ELR (cell line): Measurements from ENCODE around the gene RASL10A.

ENCODE experiments used
- DNase-seq: peaks from one replicate; pipeline ENCODE4 v3.0.0-alpha.2; 2015; ENCODE audit warnings: low read depth

The RASL10A gene

DNA sequence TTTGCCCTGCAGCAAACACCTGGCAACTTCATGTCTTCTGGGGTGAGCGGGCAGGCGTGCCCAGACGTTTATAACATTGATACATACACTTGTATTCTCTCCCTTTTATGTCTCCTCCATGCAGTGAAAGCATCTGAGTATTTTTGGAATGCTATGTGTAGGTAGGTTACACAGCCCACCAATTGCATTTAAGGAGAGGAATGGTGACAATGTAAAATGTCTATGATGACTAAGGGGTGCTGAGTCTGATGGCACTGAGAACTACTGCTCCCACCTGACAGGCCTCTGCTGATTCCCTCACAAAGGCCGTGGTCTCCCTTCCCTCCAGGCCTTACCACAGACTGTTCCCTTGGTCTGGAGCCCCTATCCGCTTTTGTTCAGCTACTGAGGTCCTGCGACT, 22.9 kb upstream of the RASL10A start:
- DNase-seq, result no peak

DNA sequence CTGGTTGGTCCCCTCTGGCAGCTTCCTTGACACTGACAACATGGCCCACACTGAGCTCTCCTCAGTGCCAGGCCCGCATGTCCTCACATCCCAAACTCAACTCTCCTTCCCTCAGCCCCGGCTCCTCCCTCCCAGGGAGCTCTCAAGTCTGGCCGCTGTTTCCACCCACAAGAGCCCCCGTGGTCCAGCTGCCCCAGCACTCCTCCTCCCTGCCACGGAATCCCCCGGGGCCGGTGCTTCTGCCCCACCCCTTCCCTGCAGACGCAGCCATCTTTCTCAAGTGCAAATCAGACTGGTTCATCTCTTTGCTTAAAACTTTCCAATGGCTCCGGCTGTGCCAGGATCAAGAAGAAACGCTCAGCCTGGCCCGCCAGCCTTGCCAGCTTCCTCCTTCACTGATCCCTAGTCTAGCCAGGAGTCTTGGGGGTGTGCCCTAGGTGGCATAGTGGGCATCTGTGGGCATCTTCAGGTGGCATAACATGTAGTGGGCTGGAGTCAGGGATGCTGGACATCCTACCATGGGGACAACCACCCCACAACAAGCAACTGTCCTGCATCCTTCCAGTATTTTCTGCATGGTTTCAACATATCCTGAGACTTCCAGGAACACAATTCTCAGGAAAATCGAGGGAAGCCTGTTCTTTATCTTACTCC, 22.3 kb upstream of the RASL10A start:
- no peak for DNase-seq

DNA sequence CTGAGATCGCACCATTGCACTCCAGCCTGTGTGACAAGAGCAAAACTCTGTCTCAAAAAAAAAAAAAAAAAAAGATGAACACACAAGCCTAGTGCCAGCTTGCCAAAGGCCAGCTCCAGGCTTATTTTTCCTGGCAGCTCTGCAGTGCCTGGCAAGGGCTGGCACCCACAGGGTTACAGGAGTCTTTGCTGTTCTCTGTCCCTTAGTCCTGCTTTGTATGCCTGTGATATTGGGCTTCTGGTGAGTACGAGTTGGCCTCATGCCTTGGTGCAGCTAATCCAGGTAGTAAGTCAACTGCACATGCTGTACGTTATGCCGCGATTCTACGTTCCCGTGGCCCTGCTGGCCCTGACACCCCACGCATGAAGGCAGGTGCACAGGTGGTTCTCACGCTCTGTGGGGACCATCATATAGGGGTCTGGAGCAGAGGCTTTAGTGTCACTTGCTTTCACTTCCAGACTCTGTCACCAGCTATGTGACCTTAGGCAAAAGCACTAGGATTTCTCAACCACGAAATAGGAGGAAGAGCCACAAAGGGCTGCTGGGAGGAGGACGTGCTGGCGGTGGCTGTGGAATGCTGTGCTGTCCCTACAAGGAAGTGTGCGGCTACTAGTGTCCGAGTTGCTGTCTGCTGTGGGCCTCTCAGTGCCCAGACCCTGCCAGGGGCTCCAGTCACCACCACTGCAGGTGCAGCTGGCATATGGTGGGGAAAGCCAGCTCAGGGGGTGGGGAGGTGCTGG, 21.4 kb upstream of the RASL10A start:
- DNase-seq, result no peak

DNA sequence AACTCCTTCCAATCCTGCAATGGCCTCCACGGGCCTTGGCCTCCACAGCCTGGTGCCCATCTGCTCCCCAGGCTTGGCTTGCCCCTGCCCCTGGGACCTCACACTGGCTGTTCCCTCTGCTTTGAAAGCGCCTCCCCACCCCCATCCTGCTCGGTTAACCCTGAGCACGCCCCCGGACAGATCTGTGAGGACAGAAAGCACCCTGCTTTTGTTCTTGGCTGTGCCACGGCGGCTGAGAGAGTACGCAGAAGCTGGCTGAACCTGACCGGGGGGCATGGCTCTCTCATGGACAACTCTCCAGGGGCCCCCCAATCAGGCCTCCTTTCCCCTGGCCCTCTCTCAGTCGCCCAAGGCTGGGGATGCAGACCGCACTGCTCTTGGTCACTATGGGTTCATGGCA, 20.2 kb upstream of the RASL10A start:
- no peak for DNase-seq

DNA sequence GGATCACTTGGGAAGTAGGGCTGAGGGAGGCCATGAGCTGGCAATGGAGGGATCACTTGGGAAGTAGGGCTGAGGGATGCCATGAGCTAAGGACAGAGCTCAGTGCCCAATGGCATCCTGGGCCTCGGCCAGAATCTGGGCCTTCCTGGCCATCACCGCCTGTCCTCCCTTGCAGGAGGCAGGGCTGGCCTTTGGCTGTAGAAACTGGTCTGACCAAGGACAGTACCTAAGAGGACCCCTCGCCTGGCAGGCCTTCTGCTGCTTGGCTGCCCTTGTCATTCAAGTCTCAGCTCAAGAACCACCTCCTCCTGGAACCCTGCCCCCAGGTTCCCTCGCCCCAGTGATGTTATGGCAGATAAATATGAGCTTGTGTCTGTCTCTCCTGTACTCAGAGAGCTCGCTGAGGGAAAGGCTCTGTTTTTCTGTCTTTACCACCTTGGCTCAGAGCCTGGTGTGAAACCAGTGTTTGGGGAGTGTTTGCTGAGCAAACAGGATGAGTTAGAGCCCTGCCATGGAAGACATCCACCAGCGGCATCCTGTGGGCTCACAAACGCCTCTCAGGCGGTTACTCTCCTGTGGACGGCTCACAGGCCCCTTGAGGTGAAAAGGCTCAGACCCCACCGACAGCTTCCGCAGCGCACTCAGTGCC, 19.3 kb upstream of the RASL10A start:
- DNase-seq, result no peak

DNA sequence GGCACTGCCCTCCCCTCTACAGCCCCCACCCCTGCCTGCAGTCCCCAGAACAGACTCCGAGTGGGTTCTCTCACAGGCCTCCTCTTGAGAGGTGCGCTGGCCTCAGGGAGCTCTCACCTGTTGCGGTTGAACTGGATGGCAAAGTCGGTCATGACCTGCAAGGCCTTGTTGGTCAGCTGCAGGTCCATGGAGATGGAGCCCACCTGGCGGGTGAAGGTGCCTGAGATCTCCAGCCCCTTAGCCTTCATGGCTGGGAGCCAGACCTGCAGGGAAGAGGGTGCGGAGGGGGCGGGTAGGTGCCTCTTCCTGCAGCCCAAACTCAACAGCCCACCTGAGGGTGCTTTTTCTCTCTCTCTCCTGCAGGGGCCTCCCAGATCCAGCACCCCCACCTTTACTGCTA, 18.7 kb upstream of the RASL10A start:
- no peak for DNase-seq

DNA sequence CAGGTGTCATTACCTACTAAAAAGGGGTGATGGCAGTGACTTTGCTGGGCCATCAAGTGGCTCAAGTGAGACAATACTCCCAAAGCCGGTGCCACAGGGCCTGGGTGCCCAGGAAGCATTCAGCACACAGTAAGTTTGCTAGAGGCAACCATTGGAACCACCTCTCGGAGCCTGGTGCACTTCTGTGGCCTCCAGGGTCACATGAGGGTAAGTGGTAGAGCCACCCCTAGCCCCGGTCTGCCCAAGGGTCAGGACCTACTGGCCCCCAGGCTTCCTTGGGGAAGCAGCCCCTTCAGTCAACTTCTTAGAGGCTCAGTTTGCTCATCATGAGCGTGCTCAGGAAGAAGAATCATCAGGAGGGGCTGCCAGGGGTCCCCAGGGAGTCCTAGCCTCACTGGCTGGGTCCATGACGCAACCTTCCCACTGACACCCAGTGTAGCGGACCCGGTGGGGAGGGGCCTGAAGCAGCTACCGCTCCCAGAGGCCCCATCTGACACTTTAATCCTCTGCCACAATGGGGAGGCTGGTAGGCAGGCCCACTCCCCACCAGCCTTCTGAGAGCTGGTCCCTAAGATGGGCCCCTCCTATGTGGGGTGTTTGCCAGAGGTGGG, 17.5 kb upstream of the RASL10A start:
- DNase-seq, result no peak

DNA sequence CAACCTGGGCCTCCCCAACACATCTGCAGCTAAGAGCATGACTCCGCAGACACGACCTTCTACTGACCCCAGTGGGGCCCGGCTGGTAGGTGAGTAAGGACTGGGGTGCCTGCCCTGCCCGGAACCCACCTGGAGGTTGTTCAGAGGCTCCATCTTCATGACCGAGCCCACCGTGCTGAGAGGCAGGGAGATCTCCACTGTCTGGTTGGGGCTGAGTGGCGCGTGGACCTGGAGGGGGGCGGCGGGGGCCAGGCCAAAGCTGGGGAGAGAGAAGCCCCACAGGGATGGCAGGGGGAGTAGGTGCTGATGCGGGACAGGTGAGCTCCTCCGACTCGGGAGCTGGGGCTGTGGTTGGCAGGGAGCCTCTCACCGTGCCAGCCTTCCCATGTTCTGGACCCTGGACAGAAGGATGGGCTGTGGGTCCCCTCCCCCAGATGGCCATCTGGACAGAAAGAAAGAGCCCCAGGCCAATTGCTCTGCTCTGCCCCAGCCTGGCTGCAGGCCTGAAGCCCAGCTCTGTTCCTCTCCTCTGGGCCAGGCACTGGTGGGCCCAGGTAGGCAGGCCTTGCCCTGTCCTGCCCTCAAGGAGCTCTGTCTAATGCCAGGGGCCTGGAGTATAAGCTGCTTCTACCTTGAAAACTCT, 16.3 kb upstream of the RASL10A start:
- DNase-seq, result peak; percentile 36

DNA sequence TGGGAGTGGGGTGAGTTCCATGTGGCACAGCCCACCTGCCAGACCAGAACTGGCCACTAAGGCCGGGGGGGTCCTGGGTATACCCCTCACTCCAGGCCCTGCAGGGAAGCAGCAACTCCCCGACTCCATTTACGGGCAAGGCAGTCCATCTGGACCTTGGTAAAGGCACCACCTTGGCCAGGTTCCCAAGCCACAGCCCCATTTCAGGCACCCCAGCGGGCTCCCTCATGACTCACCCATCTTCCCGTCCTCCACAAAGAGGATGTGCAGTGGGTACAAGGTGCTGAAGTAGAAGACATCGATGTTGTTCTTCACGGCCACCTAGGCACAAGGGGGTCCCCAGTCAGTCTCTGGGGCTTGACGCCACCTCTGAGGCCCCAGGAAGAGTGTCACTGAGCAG, 15.7 kb upstream of the RASL10A start:
- DNase-seq, result peak; percentile 73

DNA sequence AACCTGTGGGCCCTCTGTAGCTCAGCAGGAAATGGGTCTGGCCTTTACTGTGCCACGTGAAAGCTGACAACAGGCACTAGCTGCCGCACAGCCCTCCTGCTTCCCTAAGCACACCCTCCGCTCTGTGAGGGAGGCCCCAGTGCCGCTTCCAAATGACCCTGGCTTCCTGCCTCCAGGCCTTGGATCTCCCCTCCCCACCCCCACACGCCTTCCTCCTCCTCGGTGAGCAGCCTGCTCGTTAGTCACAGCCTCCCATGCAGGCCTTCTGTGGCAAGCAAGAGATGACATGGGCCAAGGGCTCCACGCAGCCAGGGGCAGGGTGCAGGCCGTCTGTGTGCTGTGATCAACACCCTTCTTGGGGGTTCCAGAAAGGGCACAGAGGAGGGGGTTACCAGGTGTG, 15.3 kb upstream of the RASL10A start:
- peak; percentile 90 for DNase-seq

DNA sequence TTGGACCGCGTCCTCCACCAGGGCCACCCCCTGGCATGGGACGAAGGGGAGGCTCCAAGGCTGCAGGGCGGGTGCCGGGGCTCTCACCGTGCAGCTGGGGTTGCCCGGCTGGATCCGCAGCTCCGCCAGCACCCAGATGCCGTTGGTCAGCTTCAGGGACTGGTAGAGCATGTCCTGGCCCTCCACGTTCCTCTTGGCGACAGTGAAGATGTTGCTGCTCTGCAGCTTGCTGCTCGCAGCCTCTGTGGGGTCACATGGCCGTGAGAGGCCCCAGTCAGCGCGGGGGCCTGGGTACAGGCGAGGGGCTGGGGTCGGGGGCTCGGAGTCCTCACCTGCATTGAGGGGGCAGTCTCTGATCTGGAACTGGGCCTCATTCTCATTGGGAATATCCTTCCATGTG, 14.8 kb upstream of the RASL10A start:
- DNase-seq, result no peak

DNA sequence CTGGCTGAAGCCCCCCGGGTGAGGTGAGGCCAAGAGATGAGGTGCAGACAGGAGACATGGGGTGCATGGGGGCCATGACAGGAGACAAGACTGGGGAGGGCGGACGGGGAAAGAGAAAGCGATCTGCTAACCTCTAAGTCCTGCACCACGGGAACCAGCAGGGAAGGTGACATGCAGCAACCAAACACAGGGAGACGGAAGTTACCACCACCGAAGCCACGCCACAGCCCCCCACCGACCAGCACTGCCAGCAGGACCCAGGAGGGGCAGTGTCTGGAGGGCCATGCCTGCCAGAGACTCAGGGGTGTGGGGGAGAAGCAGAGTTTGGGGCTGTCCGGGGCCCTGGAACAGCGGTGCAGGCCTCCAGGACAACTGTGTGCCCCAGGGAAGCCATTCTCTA, 14.1 kb upstream of the RASL10A start:
- no peak for DNase-seq

DNA sequence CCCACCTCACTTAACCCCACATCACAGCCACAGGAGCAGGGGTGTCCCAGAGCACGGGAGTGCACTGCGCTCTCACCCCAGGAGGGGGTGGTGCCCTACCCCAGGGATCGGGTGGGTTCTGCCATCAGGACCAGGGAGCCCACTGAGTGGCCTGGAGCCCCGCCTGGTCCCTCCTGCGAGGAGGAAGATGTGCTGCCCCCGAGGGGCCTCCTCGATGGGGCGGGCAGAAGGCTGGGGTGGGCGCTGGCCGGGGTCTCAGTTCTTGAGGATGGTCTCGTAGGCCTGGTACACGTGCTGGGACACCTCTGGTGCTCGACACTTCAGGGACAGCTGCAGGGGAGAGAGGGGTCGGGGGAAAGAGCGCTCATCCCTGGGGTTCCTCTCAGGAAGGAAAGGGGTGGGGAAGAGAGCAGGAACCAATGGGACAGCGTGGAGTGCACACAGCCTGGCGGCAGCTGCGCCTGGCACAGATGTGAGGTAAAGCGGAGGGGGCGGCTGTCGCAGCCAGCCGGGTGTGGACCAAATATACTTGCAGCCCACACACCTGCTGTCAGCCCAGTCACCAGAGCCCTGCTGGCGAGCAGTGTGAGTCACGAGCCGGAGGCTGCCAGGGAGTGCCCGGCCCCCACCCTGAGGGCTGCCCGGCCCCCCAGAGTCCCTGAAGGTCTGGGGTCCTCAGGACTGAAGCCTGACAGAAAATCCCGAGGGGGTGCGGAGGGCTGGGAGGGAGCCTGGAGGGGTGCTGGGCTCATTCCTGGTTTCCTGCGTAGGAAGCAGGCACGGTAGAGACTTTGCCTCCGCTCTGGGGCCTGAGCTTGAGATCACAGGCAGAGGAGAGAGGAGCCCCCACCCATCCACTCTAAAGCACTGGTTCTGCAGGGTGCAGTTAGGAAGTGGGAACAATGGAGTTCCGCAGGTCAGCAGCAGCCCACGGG, 13.3 kb upstream of the RASL10A start:
- DNase-seq, result peak; percentile 51

DNA sequence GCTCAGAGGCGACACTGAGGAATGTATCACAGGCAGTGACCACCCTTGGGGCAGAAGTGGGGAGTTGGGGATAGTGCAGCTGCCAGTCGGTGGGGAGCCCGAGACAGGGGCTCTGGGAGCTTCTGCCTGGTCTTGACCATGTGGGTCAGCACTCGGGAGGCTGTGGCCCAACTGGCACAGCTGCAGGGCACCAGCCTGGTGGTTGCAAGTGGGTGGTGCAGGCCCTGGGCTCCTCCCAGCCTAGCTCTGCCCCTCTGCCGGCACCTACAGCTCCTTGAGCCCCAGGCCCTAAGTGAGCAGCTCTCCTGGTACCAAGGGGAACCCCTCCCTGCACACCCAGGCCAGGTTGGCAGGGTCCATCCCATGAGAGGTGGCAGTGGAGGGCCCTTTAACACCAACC, 12.6 kb upstream of the RASL10A start:
- no peak for DNase-seq

DNA sequence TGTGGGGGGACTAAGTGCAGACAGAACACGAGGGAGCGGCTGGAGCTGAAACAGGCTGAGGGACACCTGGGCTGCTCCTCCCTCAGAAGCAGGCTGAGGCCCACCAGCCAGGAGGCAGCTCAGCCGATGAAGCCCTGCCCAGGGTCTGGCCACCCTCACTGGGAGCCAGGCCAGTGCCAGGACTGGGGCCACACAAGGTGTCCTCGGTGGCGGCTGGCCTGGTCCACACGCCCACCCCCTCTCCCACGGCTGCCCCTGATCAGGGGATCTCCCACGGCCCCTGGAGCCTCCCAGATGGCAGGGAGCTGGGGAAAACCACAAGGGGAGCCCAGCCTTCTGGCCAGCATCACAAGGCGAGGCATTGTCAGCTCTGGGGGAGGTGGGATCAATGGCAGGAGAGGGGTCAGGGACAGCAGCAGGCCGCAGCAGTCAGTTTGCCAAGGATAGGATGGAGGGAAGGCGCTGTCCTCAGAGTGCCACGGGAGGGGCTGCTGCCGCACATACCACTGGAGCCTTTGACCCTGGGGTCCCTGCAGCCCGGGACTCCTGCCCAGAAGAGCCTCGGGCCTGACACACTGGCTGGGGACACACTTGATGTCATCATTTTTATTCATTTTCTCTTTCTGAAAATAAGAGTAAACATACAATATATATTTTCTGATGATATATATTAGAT, 11.7 kb upstream of the RASL10A start:
- no peak for DNase-seq

DNA sequence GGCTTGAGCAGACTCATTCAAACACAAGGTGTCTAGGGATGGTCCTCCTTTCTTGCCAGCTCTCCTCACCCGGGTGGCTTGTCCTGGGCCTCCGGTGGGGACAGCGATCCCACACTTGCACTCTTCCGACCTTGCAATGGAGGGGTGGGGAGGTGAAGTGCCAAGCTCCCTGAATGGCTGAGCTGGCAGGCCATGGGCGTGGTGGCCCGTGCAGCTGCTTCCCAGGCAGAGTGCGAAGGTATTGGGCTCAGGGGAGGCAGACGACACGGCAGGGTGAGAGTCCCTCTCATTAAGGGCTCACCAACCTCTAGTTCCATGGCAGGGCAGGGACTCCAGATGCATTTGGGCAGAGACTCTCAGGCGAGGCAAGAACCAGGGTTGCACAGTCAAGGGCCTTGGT, 11.0 kb upstream of the RASL10A start:
- DNase-seq, result no peak

DNA sequence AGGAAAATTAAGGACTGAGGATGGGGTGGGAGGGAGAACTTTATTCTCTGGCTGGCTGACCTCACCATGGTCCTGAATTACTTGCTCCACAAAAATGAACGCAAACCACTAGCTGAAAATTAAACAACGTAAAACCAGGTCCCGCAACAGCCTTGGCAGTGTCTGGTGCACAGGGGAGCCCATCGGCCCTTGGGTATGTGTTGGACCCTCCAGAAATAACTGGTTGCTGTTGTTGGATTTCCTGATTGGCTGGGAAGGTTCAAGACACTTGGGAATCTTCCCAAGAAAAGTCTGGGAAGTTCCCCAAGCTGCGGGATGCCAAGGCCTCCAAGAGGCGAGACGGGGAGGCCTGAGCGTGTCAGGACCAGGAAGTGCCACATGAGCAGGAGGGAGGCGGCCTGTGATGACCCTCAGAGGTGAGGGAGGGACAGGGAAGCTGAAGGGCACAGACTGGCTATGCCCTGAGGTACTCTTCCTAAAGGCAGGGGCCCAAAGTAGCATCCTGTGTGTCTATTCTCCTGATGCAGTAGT, 10.4 kb upstream of the RASL10A start:
- no peak for DNase-seq

DNA sequence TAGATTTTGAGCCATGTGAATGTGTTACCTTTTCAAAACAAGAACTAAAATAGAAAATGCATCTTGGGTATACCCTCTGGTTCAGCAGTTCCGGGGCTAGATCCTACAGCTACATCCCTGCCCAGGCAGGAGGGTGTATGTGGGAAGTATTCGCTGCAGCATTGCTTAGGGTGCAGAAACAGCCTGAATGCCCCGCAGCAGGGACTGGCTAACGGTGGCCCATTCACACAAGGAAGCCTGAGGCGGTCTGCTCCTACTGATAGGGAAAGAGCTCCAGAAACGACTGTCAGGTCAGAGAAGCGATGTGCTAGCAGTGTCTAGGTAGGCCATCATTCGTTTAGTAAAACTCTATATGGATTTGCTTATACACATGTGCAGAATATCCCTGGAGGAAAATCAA, 9.9 kb upstream of the RASL10A start:
- no peak for DNase-seq

DNA sequence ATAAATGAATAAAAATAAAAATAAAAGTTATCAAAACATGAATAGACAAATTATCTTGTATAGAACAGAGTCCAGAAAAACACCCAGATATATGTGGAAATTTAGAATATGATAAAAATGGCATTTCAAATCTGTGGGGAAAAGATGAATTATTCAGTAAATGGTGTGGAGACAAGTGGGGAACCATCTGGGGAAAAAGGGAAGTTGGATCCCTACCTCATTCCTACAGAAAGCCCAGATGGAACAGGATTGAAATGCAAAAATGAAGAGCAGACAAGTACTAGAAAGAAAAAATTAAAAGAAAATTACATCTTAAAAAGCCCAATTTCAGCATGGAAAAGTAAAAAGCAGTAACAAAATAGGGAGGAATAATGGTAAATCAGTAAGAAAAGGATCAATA, 8.1 kb upstream of the RASL10A start:
- DNase-seq, result no peak

DNA sequence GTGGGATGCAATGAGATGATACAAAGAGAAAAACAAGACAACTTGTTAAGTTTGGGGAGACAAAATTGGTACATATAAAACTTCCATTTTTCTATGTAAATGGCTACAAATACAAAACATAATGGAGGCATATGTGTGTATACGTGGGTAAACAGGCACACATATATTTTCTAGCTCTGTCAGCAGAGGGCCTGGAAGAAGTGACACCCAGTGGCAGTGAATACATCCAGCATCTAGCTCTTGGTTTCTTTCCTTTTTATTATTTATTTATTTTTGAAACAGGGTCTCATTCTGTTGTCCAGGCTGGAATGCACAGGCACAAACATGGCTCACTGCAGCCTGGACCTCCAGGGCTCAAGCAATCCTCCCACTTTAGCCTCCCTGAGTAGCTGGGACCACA, 5.0 kb upstream of the RASL10A start:
- peak; percentile 46 for DNase-seq

DNA sequence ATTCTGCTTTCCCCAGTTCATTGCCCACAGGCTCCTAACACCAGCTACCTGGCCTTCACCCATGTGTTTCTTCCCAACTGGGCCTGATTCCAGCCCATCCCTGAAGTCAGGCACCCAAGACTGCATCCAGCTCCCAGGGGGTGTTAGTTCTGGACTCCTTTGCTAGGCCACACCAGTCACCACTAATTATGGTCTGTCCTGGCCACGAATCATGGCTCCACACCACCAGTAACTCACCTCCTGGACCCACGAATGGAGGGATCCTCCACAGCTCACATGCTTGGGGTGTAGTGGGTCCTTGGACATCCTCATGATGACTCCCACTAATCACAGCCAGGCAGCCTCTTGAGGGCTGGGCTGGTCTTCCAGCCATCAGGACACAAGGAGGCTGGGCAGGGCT, 3.6 kb upstream of the RASL10A start:
- no peak for DNase-seq
